Tibial artery (tissue), 4 donors: ENCODE data around the gene KISS1R.

Source experiments
- DNase-seq, 2 donors: peaks; one replicate each; pipeline ENCODE4 v3.0.0-alpha.2; 2019
- H3K27ac ChIP-seq, 2 donors: fragments of 200-600 bp; sonication (generic) in 1 of 2; 1 replicate in 1 of 2; 2 replicates in 1 of 2; pipeline ENCODE4 v1.5.1; 2018 to 2019; ENCODE audit warnings: mild to moderate bottlenecking in 1 of 2
- H3K27me3 ChIP-seq, 2 donors: fragments of 200-600 bp; sonication (generic) in 1 of 2; one replicate each; pipeline versions ENCODE4 v1.5.1 to v1.6.0; 2016 to 2019
- H3K36me3 ChIP-seq, 3 donors: fragments of 200-600 bp; sonication (generic) in 2 of 3; one replicate each; pipeline ENCODE4 v1.5.1; 2016 to 2019; ENCODE audit warnings: mild to moderate bottlenecking in 2 of 3
- H3K4me1 ChIP-seq, 4 donors: fragments of 200-600 bp; sonication (generic) in 2 of 4; 1 replicate in 3 of 4; 2 replicates in 1 of 4; pipeline ENCODE4 v1.5.1; 2016 to 2019
- H3K4me3 ChIP-seq, 2 donors: fragments of 200-600 bp; sonication (generic) in 1 of 2; 1 replicate in 1 of 2; 2 replicates in 1 of 2; pipeline ENCODE4 v1.5.1; 2018 to 2019; ENCODE audit warnings: mild to moderate bottlenecking in 2 of 2
- H3K9me3 ChIP-seq, 3 donors: fragments of 200-600 bp; sonication (generic) in 1 of 3; one replicate each; pipeline ENCODE4 v1.5.1; 2016 to 2019
- intact Hi-C: fragments of 100-400 bp; cut with DNase I; formaldehyde crosslinking; loops from one replicate; pipeline ENCODE4 v1.15.0; 2023; ENCODE audit warnings: low total_unique reads
- TF ChIP-seq, protein P1 (sequence below), 2 experiments: fragments of 200-600 bp in 1 of 2; fragments of 450-650 bp in 1 of 2; IDR thresholded peaks; one replicate each; pipeline ENCODE4 v1.5.1; 2017 to 2019; ENCODE audit warnings: antibody characterized with exemption in 2 of 2, mild to moderate bottlenecking in 1 of 2, moderate library complexity in 1 of 2

Gene KISS1R

DNA sequence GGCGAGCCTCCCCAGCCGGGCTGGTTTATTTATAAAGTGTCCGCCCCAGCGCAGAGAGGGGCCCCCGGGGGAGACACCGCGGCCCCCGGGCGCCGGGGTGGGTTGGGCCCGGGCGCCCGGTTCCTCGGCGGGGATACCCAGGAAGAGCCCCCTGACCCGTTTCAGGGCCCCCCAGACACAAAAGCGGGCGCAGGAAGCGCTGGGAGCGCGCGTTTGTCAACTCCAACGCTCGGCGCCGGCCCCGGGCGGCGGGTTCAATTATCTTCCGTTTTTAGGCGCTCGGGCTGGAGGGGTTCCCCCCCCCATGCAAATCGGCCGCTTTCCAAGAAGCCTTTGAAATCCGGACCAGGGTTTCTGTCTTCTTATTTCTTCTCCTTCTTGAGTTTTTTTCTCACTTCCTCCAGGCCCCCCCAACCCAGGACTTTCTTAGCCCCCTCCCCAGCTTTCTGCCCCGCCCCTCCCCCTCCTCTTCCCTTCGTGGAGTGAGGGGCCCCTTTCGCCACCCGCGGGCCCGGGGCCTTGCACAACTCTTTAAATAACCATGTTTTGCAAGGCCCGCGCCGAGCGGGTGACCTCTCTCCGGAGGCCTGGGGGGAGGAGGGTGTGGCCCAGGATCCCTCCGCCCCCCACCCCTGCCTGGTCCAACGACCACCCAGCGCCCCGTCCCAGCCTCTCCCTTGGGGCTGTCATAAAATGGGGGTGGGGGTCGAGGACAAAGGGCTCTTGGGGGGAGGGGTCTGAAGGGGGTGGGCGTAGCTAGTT is 9.6 kb downstream of the KISS1R start:
- intact Hi-C loops, result loop anchor here (10.0 kb wide), 1 partner anchor 178 kb away; the partner anchor contains the start of gene GPX4
- peak; percentile 87 to 89 for DNase-seq

DNA sequence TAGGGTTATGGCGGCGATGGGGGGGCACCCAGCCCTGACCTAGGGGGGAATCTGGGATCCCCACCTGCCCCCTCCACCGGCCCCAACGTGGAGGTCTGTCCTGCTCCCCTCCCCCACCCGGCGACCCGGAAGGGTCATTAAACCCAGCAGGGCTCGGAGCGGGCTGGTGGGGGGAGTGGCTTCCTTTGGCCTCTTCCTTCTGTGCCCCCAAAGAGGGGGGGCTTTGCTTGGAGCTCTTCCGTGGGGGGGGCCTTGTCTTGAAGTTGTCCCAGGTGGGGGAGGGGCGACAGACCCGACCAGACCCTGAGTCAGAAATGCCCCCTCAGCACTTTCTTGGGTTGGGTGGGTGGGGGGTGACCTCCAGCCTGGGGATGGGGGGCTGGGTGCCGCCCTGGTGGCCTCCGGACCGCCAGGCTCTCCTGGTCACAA is 10.2 kb downstream of the KISS1R start:
- Histone ChIP-seq H3K4me1 (peaks cover 0 to 32% (median 21%) of the 10 kb centered on the region in 4 donors), H3K4me3 (peak overlapping the region; percentile 80 to 87), H3K36me3 (no peaks in the 10 kb centered on the region), H3K27ac (peak overlapping the region; percentile 61 to 74), H3K9me3 (no peaks in the 10 kb centered on the region), H3K27me3 (peaks cover 0 to 7% of the 10 kb centered on the region in 2 donors)
- intact Hi-C loops, result loop anchor here (10.0 kb wide), 1 partner anchor 177 kb away; the partner anchor contains the start of gene GPX4
- DNase-seq, result no peak
- TF ChIP-seq, protein P1, sequence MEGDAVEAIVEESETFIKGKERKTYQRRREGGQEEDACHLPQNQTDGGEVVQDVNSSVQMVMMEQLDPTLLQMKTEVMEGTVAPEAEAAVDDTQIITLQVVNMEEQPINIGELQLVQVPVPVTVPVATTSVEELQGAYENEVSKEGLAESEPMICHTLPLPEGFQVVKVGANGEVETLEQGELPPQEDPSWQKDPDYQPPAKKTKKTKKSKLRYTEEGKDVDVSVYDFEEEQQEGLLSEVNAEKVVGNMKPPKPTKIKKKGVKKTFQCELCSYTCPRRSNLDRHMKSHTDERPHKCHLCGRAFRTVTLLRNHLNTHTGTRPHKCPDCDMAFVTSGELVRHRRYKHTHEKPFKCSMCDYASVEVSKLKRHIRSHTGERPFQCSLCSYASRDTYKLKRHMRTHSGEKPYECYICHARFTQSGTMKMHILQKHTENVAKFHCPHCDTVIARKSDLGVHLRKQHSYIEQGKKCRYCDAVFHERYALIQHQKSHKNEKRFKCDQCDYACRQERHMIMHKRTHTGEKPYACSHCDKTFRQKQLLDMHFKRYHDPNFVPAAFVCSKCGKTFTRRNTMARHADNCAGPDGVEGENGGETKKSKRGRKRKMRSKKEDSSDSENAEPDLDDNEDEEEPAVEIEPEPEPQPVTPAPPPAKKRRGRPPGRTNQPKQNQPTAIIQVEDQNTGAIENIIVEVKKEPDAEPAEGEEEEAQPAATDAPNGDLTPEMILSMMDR (IDR thresholded peaks at IDR 0.05), result no peak

More for the DNA sequence above, 9.6 kb downstream of the KISS1R start:
- Histone ChIP-seq H3K27me3 (peaks cover 0 to 7% of the 10 kb centered on the region in 2 donors), H3K9me3 (no peaks in the 10 kb centered on the region), H3K27ac (peak overlapping the region; percentile 61 to 74), H3K4me1 (peaks cover 0 to 34% (median 21%) of the 10 kb centered on the region in 4 donors), H3K36me3 (no peaks in the 10 kb centered on the region), H3K4me3 (peak overlapping the region; percentile 80 to 87)
- TF ChIP-seq, protein P1 (IDR thresholded peaks at IDR 0.05), result no peak

DNA sequence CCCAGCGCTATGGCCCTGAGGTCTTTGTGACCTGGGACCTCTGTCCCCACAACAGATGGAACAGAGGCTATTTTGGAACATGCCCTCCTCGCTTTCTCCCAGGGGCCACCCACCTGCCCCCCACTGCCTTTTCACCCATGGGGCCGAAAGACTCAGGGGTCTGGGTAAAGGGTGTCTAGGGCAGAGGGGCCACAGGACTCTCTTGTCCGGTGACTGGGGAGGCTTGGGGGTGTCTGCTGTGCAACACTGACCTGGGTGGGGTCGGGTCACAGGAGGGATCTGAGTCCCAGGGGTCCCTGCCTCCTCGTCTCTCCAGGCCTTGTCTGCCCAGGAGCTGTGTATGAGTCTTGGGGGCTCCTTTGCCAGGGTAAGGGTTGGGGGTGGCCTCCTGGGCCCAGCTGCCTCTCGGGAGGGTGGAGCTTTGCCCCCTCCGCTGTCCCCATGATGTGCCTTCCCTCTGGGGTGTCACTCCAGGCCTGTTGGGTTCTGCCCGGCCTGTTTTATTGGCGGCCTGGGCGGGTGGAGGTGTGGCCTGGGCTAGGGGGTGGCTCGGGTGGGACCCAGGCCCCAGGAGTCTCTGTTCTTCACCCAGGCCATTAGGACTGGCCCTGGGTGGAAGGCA is 10.8 kb downstream of the KISS1R start:
- DNase-seq, result no peak
- Histone ChIP-seq H3K36me3 (no peaks in the 10 kb centered on the region), H3K4me3 (peak overlapping the region; percentile 80 to 87), H3K27me3 (peaks cover 0 to 7% of the 10 kb centered on the region in 2 donors), H3K4me1 (peaks cover 0 to 37% (median 22%) of the 10 kb centered on the region in 4 donors), H3K9me3 (no peaks in the 10 kb centered on the region), H3K27ac (peak overlapping the region; percentile 61 to 74)
- TF ChIP-seq, protein P1 (IDR thresholded peaks at IDR 0.05), result no peak
- intact Hi-C loops, result loop anchor here (10.0 kb wide), 1 partner anchor 177 kb away; the partner anchor contains the start of gene GPX4

DNA sequence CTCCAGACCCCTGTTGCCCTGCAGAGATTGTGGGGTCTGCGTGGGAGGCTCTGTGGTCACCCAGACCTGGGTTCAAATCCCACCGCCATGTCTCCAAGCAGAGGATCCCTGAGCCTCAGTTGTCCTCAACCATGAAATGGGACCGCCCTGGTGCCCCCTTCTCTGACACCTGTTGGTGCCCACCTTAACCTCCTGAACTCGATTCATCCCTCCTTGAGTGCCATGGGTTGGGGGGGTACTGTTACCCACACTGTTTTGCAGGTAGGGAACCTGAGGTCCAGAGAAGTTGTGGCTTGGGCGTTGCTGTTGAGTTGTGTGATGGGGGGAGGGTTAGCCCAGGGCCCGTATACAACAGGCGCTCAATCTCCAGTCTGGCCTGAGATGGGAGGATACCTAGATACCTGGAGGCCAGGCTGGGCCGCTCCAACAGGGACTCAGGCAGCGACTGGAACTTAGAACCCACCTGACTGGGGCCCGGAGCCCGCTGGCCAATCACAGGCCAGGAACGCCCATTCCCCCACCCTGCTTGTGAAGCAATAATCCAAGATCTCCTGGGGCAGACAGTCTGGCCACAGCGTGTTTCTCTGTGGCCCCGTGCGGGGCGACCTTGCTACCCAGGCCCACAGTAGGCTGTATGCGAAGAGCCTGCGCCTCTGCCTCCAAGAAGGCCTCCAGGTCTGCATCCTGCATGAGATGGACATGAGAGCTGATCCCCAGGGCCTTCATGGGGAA is 11.5 kb downstream of the KISS1R start:
- TF ChIP-seq, protein P1 (IDR thresholded peaks at IDR 0.05), result no peak
- H3K4me1 ChIP-seq, result peaks cover 0 to 41% (median 29%) of the 10 kb centered on the region in 4 donors
- H3K4me3 ChIP-seq, result no peak overlapping the region
- H3K27me3 ChIP-seq, result peaks cover 0 to 7% of the 10 kb centered on the region in 2 donors
- H3K9me3 ChIP-seq, result no peaks in the 10 kb centered on the region
- no peak overlapping the region for H3K27ac ChIP-seq
- no peaks in the 10 kb centered on the region for H3K36me3 ChIP-seq
- intact Hi-C loops, result loop anchor here (10.0 kb wide), 1 partner anchor 176 kb away; the partner anchor contains the start of gene GPX4
- no peak for DNase-seq

DNA sequence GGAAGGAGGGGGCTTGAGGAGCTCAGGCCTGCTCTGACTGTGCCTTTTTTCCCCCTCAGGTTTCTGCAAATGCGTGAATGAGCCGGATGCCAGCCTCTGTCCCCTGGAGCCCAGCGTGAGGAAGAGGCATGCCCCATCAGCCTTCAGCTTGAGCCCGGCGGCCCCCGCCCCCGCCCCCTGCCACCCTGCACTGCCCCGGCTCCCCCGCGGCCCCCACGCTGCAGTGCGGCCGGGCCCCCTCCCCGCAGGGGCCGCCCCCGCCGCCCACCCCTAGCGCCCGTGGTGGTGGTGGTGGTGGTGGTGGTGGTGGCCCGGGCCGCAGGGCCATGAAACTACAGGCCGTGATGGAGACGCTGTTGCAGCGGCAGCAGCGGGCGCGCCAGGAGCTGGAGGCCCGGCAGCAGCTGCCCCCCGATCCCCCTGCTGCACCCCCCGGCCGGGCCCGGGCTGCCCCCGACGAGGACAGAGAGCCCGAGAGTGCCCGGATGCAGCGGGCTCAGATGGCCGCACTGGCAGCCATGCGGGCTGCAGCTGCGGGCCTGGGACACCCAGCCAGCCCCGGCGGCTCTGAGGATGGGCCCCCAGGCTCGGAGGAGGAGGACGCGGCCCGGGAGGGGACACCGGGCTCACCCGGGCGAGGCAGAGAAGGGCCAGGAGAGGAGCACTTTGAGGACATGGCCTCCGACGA is 12.2 kb downstream of the KISS1R start:
- intact Hi-C loops, result loop anchor here (10.0 kb wide), 1 partner anchor 175 kb away; the partner anchor contains the start of gene GPX4
- no peaks in the 10 kb centered on the region for H3K36me3 ChIP-seq

More for the DNA sequence above, 12.2 kb downstream of the KISS1R start:
- Histone ChIP-seq H3K27ac (no peak overlapping the region), H3K9me3 (no peaks in the 10 kb centered on the region), H3K4me1 (peaks cover 0 to 47% (median 31%) of the 10 kb centered on the region in 4 donors), H3K27me3 (peaks cover 0 to 5% of the 10 kb centered on the region in 2 donors), H3K4me3 (no peak overlapping the region)
- DNase-seq, result no peak
- TF ChIP-seq, protein P1 (IDR thresholded peaks at IDR 0.05), result no peak
